Measurements from ENCODE around the gene HBEGF. TPM values are rescaled to one million over a fixed set of nuclear protein-coding genes. Genes with fewer than 3 reads are reported as not detected.

The HBEGF gene
- total RNA-seq, 1 donor from 2014 or later = 3.0 TPM

DNA sequence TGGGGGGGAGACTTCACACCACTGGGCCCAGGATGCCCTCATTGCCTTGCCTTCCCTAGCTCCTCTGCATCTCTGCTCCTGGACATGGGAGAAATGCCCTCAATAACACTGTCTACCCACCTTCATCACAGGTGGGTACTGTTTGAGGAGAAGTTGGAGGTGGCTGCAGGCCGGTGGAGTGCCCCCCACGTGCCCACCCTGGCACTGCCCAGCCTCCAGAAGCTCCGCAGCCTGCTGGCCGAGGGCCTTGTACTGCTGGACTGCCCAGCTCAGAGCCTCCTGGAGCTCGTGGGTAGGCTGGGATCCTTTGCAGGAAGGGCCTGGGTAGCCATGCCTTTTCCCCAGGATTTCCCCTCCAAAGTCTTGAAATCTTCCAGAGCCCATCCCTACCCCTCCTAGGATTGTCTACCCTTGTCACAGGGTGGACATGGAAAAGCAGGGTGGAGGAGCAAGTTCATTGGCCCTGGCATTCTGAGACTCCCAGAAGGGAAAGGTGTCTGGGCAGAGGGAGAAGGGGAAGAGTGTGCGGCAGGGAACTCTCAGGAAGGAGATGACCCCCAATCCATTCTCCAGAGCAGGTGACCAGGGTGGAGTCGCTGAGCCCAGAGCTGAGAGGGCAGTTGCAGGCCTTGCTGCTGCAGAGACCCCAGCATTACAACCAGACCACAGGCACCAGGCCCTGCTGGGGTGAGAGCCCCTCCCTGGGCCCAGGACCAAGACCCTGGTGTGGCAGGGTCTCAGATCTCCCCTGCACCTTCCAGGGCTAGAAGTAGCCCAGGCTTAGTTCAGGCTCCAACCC is 14.5 kb upstream of the HBEGF start:
- H3K4me3 ChIP-seq = no peak overlapping the region
- intact Hi-C loops (cut with DNase I) = no loop called here
- no peak overlapping the region for H3K27ac ChIP-seq
- no peaks in the 10 kb centered on the region for H3K9me3 ChIP-seq
- TF ChIP-seq, protein P1, sequence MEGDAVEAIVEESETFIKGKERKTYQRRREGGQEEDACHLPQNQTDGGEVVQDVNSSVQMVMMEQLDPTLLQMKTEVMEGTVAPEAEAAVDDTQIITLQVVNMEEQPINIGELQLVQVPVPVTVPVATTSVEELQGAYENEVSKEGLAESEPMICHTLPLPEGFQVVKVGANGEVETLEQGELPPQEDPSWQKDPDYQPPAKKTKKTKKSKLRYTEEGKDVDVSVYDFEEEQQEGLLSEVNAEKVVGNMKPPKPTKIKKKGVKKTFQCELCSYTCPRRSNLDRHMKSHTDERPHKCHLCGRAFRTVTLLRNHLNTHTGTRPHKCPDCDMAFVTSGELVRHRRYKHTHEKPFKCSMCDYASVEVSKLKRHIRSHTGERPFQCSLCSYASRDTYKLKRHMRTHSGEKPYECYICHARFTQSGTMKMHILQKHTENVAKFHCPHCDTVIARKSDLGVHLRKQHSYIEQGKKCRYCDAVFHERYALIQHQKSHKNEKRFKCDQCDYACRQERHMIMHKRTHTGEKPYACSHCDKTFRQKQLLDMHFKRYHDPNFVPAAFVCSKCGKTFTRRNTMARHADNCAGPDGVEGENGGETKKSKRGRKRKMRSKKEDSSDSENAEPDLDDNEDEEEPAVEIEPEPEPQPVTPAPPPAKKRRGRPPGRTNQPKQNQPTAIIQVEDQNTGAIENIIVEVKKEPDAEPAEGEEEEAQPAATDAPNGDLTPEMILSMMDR (IDR thresholded peaks at IDR 0.05) = no peak
- H3K36me3 ChIP-seq = no peaks in the 10 kb centered on the region
- H3K4me1 ChIP-seq = peaks cover 0 to 7% of the 10 kb centered on the region in 2 donors
- DNase-seq (ENCODE audit: low spot score in 2 of 2) = peak in 1 of 2 donors; percentile 42
- H3K27me3 ChIP-seq = no peaks in the 10 kb centered on the region

DNA sequence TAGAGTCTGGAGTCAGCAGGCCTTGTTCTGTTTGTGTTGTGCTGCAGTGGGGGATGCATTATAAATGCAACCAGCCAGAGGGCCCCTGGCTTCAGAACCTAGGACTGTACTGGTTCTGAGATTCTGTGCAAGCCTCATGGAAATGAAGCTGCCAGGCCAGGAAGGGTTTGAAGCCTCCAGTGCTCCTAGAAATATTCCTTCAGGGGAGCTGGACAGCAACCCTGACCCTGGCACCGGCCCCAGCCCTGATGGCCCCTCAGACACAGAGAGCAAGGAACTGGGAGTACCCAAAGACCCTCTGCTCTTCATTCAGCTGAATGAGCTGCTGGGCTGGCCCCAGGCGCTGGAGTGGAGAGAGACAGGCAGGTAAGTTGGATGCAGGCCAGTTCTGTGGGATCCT is 13.7 kb upstream of the HBEGF start, which contains the start of gene SLC4A9:
SLC4A9 (plus strand) TSS at position 94 of the 400 bp plus-strand sequence; CDS start at position 137, 43 bp downstream.
- intact Hi-C loops (cut with DNase I) = no loop called here
- no peak within 1 kb of the TSS for H3K4me3 ChIP-seq
- H3K4me1 ChIP-seq = peaks cover 0 to 7% of the 10 kb centered on the region in 2 donors
- H3K27me3 ChIP-seq = no peaks in the 10 kb centered on the region
- TF ChIP-seq, protein P1 (IDR thresholded peaks at IDR 0.05) = no peak
- H3K36me3 ChIP-seq = no peaks in the 10 kb centered on the region
- no peaks in the 10 kb centered on the region for H3K9me3 ChIP-seq
- no peak within 1 kb of the TSS for H3K27ac ChIP-seq
- DNase-seq (ENCODE audit: low spot score in 2 of 2) = no peak

DNA sequence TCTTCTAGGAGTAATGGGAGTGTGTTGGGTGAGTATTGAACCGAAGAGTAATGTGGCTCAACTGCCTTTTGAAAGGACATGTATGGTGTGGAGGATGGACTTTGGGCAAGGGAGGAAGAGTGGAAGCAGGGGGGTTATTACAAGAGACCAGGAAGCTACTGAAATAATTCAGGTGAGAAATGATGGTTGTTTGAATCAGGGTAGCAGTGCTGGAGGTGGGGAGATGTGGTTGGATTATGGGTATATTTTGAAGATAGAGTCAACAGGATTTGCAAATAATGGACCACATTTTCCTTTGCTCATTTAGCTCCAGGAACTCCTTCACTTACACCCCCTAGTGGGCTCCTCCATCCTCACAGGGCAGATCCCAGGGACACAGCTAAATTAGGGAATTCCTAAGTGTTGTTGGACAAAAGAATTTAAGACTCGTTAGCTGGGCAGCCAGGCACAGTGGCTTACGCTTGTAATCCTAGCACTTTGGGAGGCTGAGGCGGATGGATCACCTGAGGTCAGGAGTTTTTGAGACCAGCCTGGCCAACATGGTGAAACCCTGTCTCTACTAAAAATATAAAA is 12.4 kb upstream of the HBEGF start:
- Histone ChIP-seq H3K36me3 (no peaks in the 10 kb centered on the region), H3K9me3 (no peaks in the 10 kb centered on the region), H3K4me3 (no peak overlapping the region), H3K27me3 (no peaks in the 10 kb centered on the region), H3K4me1 (peaks cover 0 to 7% of the 10 kb centered on the region in 2 donors), H3K27ac (no peak overlapping the region)
- intact Hi-C loops (cut with DNase I) = loop anchor here (5.0 kb wide), 1 partner anchor 182 kb away; the partner anchor contains the start of gene CYSTM1
- TF ChIP-seq, protein P1 (IDR thresholded peaks at IDR 0.05) = peak in 1 of 3 experiments; percentile 10
- DNase-seq (ENCODE audit: low spot score in 2 of 2) = no peak

DNA sequence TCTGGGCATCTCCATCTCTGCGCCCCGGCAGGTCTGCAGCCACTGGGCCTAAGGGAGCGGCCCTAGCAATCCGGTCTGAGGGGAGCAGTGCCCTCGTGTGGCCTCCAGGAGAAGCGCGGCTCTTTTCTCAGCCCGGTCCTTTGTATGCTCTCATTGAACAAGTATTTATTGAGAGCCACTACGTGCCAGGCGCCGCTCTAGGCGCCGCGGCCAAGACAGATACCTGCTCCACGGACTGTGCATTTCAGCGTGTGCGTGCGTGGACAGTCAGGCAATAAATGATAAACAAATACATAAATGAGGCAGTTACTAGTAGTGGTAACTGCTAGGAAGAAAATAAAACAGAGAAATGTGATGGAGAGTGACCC is 11.3 kb upstream of the HBEGF start:
- Histone ChIP-seq H3K9me3 (no peaks in the 10 kb centered on the region), H3K4me3 (peak overlapping the region; percentile 35 to 40), H3K27me3 (no peaks in the 10 kb centered on the region), H3K27ac (no peak overlapping the region), H3K36me3 (no peaks in the 10 kb centered on the region), H3K4me1 (peaks cover 0 to 4% of the 10 kb centered on the region in 2 donors)
- DNase-seq (ENCODE audit: low spot score in 2 of 2) = peak; percentile 56 to 94
- intact Hi-C loops (cut with DNase I) = loop anchor here (2.0 to 5.0 kb wide), 2 partner anchors 117 to 180 kb away; partner anchors contain the start of gene CYSTM1
- TF ChIP-seq, protein P1 (IDR thresholded peaks at IDR 0.05) = peak; percentile 86 to 93 (median 91)

DNA sequence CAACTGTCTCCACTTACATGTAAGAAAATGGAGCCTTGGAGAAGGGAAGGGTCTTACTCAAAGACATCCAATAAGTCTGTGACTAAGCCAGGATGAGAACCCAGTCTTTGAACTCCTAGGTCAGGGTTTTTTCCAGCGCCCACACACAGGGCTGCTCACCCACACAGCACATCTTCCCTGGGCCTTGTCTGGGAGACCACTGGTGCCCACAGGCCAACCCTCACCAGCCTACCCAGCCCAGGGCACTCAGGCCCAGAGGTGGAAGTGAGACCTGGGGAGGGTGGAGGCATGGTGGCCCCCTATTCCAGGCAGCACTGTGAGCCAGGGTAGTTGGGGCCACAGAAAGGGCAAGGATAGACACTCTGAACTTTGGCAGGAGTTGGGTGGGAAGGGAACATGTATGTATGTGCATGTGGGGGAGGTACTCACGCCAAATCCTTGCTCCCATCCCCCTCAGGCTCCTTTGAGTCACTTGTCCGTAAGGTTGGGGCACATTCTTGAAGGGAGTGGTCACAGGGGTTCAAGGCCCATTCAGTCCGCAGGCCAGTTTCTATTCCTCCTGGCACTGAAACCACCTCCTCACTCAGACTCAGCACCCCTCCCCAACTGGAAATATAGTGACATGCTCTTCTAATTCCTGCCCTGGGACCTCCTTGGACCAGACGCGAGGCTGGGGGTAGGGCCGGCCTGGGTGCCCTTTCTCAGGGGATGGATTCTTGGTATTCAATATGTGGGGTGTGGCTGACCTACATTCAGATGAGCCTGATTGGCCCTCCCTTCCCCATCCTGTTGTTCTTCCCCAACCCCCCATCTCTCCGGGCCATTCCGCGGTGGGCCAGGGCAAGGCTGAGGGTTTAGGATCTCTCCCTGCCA is 10.7 kb upstream of the HBEGF start:
- no peaks in the 10 kb centered on the region for H3K27me3 ChIP-seq
- H3K36me3 ChIP-seq = no peaks in the 10 kb centered on the region
- peak overlapping the region in 1 of 2 donors; percentile 40 for H3K4me3 ChIP-seq
- intact Hi-C loops (cut with DNase I) = loop anchor here (2.0 to 5.0 kb wide), 2 partner anchors 116 to 180 kb away; partner anchors contain the start of gene CYSTM1
- H3K27ac ChIP-seq = no peak overlapping the region
- DNase-seq (ENCODE audit: low spot score in 2 of 2) = no peak
- no peaks in the 10 kb centered on the region for H3K9me3 ChIP-seq
- H3K4me1 ChIP-seq = peaks cover 0 to 4% of the 10 kb centered on the region in 2 donors
- TF ChIP-seq, protein P1 (IDR thresholded peaks at IDR 0.05) = no peak

All from ascending aorta (tissue), 2 donors.